HepG2 (cell line): ENCODE data around the gene ALG14. TPM values are rescaled to one million over a fixed set of nuclear protein-coding genes. Genes with fewer than 3 reads are reported as not detected.

ENCODE experiments used
- AGO2 ChIP-seq: fragments of 200-400 bp; formaldehyde crosslinking; optimal IDR thresholded peaks from 2 replicates; pipeline ENCODE3; 2017; ENCODE audit warnings: mild to moderate bottlenecking, low read depth, low read length, moderate library complexity
- ATF5 ChIP-seq: sonication (generic); formaldehyde crosslinking; IDR thresholded peaks from 2 replicates; pipeline ENCODE4 v1.4.0; 2020; ENCODE audit warnings: mild to moderate bottlenecking, low read depth, missing genetic modification reagents
- ERF ChIP-seq: IDR thresholded peaks from 2 replicates; pipeline ENCODE4 v1.6.1; 2018; ENCODE audit warnings: missing biosample characterization, missing genetic modification reagents
- HNRNPK ChIP-seq: fragments of 200-400 bp; formaldehyde crosslinking; IDR thresholded peaks from 2 replicates; pipeline ENCODE4 v1.6.1; 2018; ENCODE audit warnings: low read length, low read depth, moderate library complexity, mild to moderate bottlenecking; ENCODE audit not compliant: poor library complexity, severe bottlenecking
- KAT7 ChIP-seq: IDR thresholded peaks from 2 replicates; pipeline ENCODE4 v1.6.1; 2018; ENCODE audit warnings: borderline replicate concordance, missing compliant biosample characterization
- KDM2A ChIP-seq: sonication (generic); formaldehyde crosslinking; IDR thresholded peaks from 2 replicates; pipeline ENCODE4 v1.4.0; 2020; ENCODE audit warnings: low read depth, missing genetic modification reagents, borderline replicate concordance
- KLF16 ChIP-seq, 2 experiments: sonication (generic) in 1 of 2; formaldehyde crosslinking in 1 of 2; IDR thresholded peaks; 2 replicates each; pipeline versions ENCODE4 v1.6.1 to v1.8.0; 2016 to 2023; ENCODE audit warnings: missing genetic modification reagents in 2 of 2, missing compliant biosample characterization in 1 of 2
- LRRFIP1 ChIP-seq: sonication (generic); formaldehyde crosslinking; conservative IDR thresholded peaks from 2 replicates; pipeline ENCODE4 v1.4.0; 2020; ENCODE audit warnings: missing genetic modification reagents
- MYPOP ChIP-seq: sonication (generic); formaldehyde crosslinking; IDR thresholded peaks from 2 replicates; pipeline ENCODE4 v1.8.1; 2023; ENCODE audit warnings: mild to moderate bottlenecking, moderate library complexity, missing genetic modification reagents
- PAF1 ChIP-seq: IDR thresholded peaks from 2 replicates; pipeline ENCODE4 v1.6.1; 2016; ENCODE audit warnings: missing genetic modification reagents, missing compliant biosample characterization
- POLR2A ChIP-seq, 2 experiments: IDR thresholded peaks; 2 replicates each; pipeline ENCODE4 v1.6.1; 2011; ENCODE audit warnings: low read depth in 2 of 2, low read length in 2 of 2, mild to moderate bottlenecking in 1 of 2, moderate library complexity in 1 of 2; ENCODE audit not compliant: insufficient read depth in 1 of 2
- PRMT3 ChIP-seq: sonication (generic); formaldehyde crosslinking; IDR thresholded peaks from 2 replicates; pipeline ENCODE4 v1.8.1; 2022; ENCODE audit warnings: low read depth, mild to moderate bottlenecking, moderate library complexity, missing genetic modification reagents, borderline replicate concordance
- PTBP1 ChIP-seq: fragments of 200-400 bp; formaldehyde crosslinking; IDR thresholded peaks from 2 replicates; pipeline ENCODE4 v1.6.1; 2018; ENCODE audit warnings: low read length, low read depth; ENCODE audit not compliant: poor library complexity, severe bottlenecking
- RARG ChIP-seq: sonication (generic); formaldehyde crosslinking; IDR thresholded peaks from 2 replicates; pipeline ENCODE4 v1.4.0; 2020; ENCODE audit warnings: low read depth, mild to moderate bottlenecking, missing genetic modification reagents
- REL ChIP-seq: sonication (generic); formaldehyde crosslinking; conservative IDR thresholded peaks from 2 replicates; pipeline ENCODE4 v1.8.0; 2022; ENCODE audit warnings: mild to moderate bottlenecking, missing genetic modification reagents, moderate library complexity
- SAFB2 ChIP-seq: sonication (generic); formaldehyde crosslinking; IDR thresholded peaks from 2 replicates; pipeline ENCODE4 v1.5.1; 2020; ENCODE audit warnings: missing genetic modification reagents, low read depth, mild to moderate bottlenecking, borderline replicate concordance
- SRSF1 ChIP-seq: fragments of 200-400 bp; formaldehyde crosslinking; optimal IDR thresholded peaks from 2 replicates; pipeline ENCODE3; 2017; ENCODE audit warnings: mild to moderate bottlenecking, low read depth, low read length, moderate library complexity
- TSC22D2 ChIP-seq: sonication (generic); formaldehyde crosslinking; IDR thresholded peaks from 2 replicates; pipeline ENCODE4 v1.5.1; 2020; ENCODE audit warnings: missing genetic modification reagents, mild to moderate bottlenecking, borderline replicate concordance
- ZBTB2 ChIP-seq: sonication (generic); formaldehyde crosslinking; IDR thresholded peaks from 2 replicates; pipeline ENCODE4 v1.8.0; 2022; ENCODE audit warnings: low read depth, missing genetic modification reagents
- ZC3H13 ChIP-seq: sonication (generic); formaldehyde crosslinking; IDR thresholded peaks from 2 replicates; pipeline ENCODE4 v1.8.1; 2023; ENCODE audit warnings: mild to moderate bottlenecking, missing genetic modification reagents, moderate library complexity
- ZNF138 ChIP-seq: sonication (generic); formaldehyde crosslinking; IDR thresholded peaks from 2 replicates; pipeline ENCODE4 v1.5.0; 2020; ENCODE audit warnings: mild to moderate bottlenecking, low read depth, missing genetic modification reagents
- ZNF496 ChIP-seq: sonication (generic); formaldehyde crosslinking; IDR thresholded peaks from 2 replicates; pipeline ENCODE4 v1.8.1; 2023; ENCODE audit warnings: mild to moderate bottlenecking, moderate library complexity, missing genetic modification reagents; ENCODE audit not compliant: insufficient replicate concordance
- ZNF570 ChIP-seq: sonication (generic); formaldehyde crosslinking; IDR thresholded peaks from 2 replicates; pipeline ENCODE4 v1.4.0; 2020; ENCODE audit warnings: mild to moderate bottlenecking, missing genetic modification reagents, borderline replicate concordance
- ZNF777 ChIP-seq: sonication (generic); formaldehyde crosslinking; IDR thresholded peaks from 2 replicates; pipeline ENCODE4 v1.4.0; 2020; ENCODE audit warnings: missing genetic modification reagents
- polyA plus RNA-seq, 8 experiments: library from polyadenylated mRNA; depleted of rRNA in 3 of 8; stranded (reverse) in 7 of 8; unstranded in 1 of 8; fragments of >200 nt; fragmentation: Illumina TruSeq in 4 of 8; extraction: Trizol in 4 of 8; gene quantifications; 2 replicates each; pipeline versions ENCODE4 v1.2.1 to v1.2.3, GENCODE V29; 2011 to 2016; ENCODE audit warnings: low read depth in 4 of 8, missing spikeins in 1 of 8, mixed read lengths in 1 of 8; ENCODE audit not compliant: insufficient read depth in 1 of 8
- total RNA-seq, 5 experiments: library from RNA; depleted of rRNA; stranded (reverse); fragments of >200 nt; fragmentation: Illumina TruSeq; extraction: Trizol; gene quantifications; 2 replicates each; pipeline ENCODE4 v1.2.3, GENCODE V29; 2016; ENCODE audit warnings: low read depth in 1 of 5

ALG14 gene
- total and polyA plus RNA-seq, 2 of the 13 experiments (the other 11 are each of a cell fraction or from before 2014, with no cell fraction given), result 4.5 to 12.7 TPM

GRCh38 chr1:94926915-94927404 is 145.8 kb downstream of the ALG14 start, which contains the start of gene CNN3 (continued):
- TF ChIP-seq RARG (no peak), HNRNPK (peak; percentile 79), POLR2A (IDR thresholded peaks at IDR 0.05; ENCODE audit: insufficient read depth in 1 of 2, low read depth in 2 of 2, low read length in 2 of 2) (peak; percentile 92 to 97), SAFB2 (CRISPR knock-in tag) (no peak), ZNF570 (CRISPR knock-in tag) (0 out of 2 replicates have a peak, but pooled peaks have one; percentile 84), AGO2 (peak; percentile 54), ZBTB2 (CRISPR knock-in tag) (peak; percentile 34; the same call in 1 of the 2 replicates), KAT7 (CRISPR knock-in tag) (no peak; the same call in none of the 2 replicates), MYPOP (peak; percentile 74; the same call in 1 of the 2 replicates), PAF1 (CRISPR knock-in tag) (no peak), PTBP1 (no peak), REL (CRISPR knock-in tag) (no peak), TSC22D2 (CRISPR knock-in tag) (peak; percentile 49; the same call in 1 of the 2 replicates), ERF (peak; percentile 92), ZNF496 (CRISPR knock-in tag) (no peak), ATF5 (CRISPR knock-in tag) (peak; percentile 67; the same call in 1 of the 2 replicates), ZC3H13 (CRISPR knock-in tag) (no peak), PRMT3 (CRISPR knock-in tag) (peak; percentile 67; the same call in 1 of the 2 replicates), ZNF777 (CRISPR knock-in tag) (peak; percentile 75; the same call in 1 of the 2 replicates), KDM2A (CRISPR knock-in tag) (no peak; the same call in none of the 2 replicates), ZNF138 (CRISPR knock-in tag) (no peak), LRRFIP1 (CRISPR knock-in tag) (no peak), SRSF1 (no peak), KLF16 (CRISPR knock-in tag; IDR thresholded peaks at IDR 0.05) (peak in 1 of 2 experiments; percentile 56; a peak in 2 of 4 replicates)
